Testis (tissue), 2 donors: Measurements from ENCODE around the gene UTP11.
"Not testable (repeated sequence)": the region's sequence is repeated elsewhere in the genome, so short reads cannot be mapped to it uniquely, and the experiment has no call there.

ENCODE experiments used
- POLR2A ChIP-seq: fragments of 450-650 bp; IDR thresholded peaks from one replicate; pipeline ENCODE4 v1.6.1; 2017; ENCODE audit warnings: antibody characterized with exemption, mild to moderate bottlenecking, moderate library complexity
- TF ChIP-seq, protein P1 (sequence below), 3 experiments: fragments of 450-650 bp in 2 of 3; fragments of 200-600 bp in 1 of 3; sonication (generic) in 1 of 3; IDR thresholded peaks; one replicate each; pipeline ENCODE4 v1.5.1; 2016 to 2019; ENCODE audit warnings: antibody characterized with exemption in 3 of 3, mild to moderate bottlenecking in 2 of 3, moderate library complexity in 1 of 3

DNA sequence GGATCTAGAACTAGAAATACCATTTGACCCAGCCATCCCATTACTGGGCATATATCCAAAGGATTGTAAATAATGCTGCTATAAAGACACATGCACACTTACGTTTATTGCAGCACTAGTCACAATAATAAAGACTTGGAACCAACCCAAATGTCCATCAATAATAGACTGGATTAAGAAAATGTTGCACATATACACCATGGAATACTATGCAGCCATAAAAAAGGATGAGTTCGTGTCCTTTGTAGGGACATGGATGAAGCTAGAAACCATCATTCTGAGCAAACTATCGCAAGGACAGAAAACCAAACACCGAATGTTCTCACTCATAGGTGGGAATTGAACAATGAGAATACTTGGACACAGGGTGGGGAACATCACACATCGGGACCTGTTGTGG lies 38.9 kb upstream of the UTP11 start:
- TF ChIP-seq, protein P1, sequence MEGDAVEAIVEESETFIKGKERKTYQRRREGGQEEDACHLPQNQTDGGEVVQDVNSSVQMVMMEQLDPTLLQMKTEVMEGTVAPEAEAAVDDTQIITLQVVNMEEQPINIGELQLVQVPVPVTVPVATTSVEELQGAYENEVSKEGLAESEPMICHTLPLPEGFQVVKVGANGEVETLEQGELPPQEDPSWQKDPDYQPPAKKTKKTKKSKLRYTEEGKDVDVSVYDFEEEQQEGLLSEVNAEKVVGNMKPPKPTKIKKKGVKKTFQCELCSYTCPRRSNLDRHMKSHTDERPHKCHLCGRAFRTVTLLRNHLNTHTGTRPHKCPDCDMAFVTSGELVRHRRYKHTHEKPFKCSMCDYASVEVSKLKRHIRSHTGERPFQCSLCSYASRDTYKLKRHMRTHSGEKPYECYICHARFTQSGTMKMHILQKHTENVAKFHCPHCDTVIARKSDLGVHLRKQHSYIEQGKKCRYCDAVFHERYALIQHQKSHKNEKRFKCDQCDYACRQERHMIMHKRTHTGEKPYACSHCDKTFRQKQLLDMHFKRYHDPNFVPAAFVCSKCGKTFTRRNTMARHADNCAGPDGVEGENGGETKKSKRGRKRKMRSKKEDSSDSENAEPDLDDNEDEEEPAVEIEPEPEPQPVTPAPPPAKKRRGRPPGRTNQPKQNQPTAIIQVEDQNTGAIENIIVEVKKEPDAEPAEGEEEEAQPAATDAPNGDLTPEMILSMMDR (IDR thresholded peaks at IDR 0.05): not testable (repeated sequence)
- not testable (repeated sequence) for TF ChIP-seq POLR2A
